Esophagus squamous epithelium (tissue), 5 donors: ENCODE data around the gene FREY1. TPM values are rescaled to one million over a fixed set of nuclear protein-coding genes. Genes with fewer than 3 reads are reported as not detected.

ENCODE experiments used
- DNase-seq: peaks from one replicate; lab custom pipeline; 2025; lab: John Stamatoyannopoulos, UW
- H3K27ac ChIP-seq, 4 donors: fragments of 200-600 bp; sonication (generic); one replicate each; pipeline ENCODE4 v1.5.1; 2016 to 2019; ENCODE audit warnings: mild to moderate bottlenecking in 1 of 4
- H3K27me3 ChIP-seq, 4 donors: fragments of 200-600 bp; sonication (generic); 1 replicate in 3 of 4; 2 replicates in 1 of 4; pipeline versions ENCODE4 v1.5.1 to v1.6.0; 2017 to 2021; ENCODE audit warnings: antibody characterized with exemption in 1 of 4
- H3K36me3 ChIP-seq, 3 donors: fragments of 200-600 bp; sonication (generic); one replicate each; pipeline ENCODE4 v1.5.1; 2016 to 2019
- H3K4me1 ChIP-seq, 3 donors: fragments of 200-600 bp; sonication (generic); one replicate each; pipeline ENCODE4 v1.5.1; 2017 to 2019
- H3K4me3 ChIP-seq, 4 donors: fragments of 200-600 bp; sonication (generic); 1 replicate in 3 of 4; 2 replicates in 1 of 4; pipeline ENCODE4 v1.5.1; 2016 to 2019; ENCODE audit warnings: mild to moderate bottlenecking in 2 of 4, moderate library complexity in 1 of 4
- H3K9me3 ChIP-seq, 3 donors: fragments of 200-600 bp; sonication (generic); one replicate each; pipeline ENCODE4 v1.5.1; 2016 to 2019
- POLR2A ChIP-seq, 4 donors: fragments of 450-650 bp; IDR thresholded peaks; one replicate each; pipeline ENCODE4 v1.6.1; 2017; ENCODE audit warnings: antibody characterized with exemption in 4 of 4, mild to moderate bottlenecking in 4 of 4, moderate library complexity in 3 of 4
- WGBS, 2 donors: methylation state at CpG; one replicate each; pipeline ENCODE4 v1.1.5; 2018; 5-methylcytosine and 5-hydroxymethylcytosine counted together
- intact Hi-C: fragments of 100-400 bp; cut with DNase I; formaldehyde crosslinking; loops from one replicate; pipeline ENCODE4 v1.15.0; 2022
- total RNA-seq, 4 donors: library from RNA; depleted of rRNA; stranded (reverse); fragments of >200 nt; gene quantifications; one replicate each; pipeline ENCODE4 v1.1.0, GENCODE V29; 2016
- TF ChIP-seq, protein P1 (sequence below), 6 experiments: fragments of 450-650 bp in 4 of 6; fragments of 200-600 bp in 2 of 6; sonication (generic) in 2 of 6; IDR thresholded peaks; one replicate each; pipeline ENCODE4 v1.5.1; 2016 to 2019; ENCODE audit warnings: antibody characterized with exemption in 6 of 6, mild to moderate bottlenecking in 4 of 6, moderate library complexity in 4 of 6
- donor health status: DM: yes; HTN: yes; CAD: no.

FREY1 gene
- total RNA-seq, 4 donors from 2014 or later, result 0.57 to 2.1 (median 1.2) TPM; not detected in 1

DNA sequence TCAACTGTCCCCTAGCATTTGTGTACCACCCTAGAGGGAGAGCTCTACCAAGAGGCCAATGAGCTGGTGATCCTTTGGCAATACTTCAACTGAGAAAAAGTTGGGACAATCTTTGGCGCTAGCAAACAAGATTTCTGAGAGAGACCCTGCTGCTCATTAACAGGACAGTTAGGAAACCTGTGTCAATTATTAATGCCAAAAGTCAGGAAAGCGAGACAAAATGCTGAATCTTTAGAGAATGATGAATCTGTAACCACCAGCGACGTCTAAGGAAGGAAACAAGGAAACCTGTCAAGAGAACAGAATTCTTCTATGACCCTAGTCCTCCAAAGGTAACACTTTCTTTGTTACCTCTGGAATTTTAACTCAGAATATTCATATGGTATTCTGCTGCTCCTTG lies 35.3 kb upstream of the FREY1 start:
- intact Hi-C loops, result no loop called here
- TF ChIP-seq POLR2A (IDR thresholded peaks at IDR 0.05), result no peak
- TF ChIP-seq, protein P1, sequence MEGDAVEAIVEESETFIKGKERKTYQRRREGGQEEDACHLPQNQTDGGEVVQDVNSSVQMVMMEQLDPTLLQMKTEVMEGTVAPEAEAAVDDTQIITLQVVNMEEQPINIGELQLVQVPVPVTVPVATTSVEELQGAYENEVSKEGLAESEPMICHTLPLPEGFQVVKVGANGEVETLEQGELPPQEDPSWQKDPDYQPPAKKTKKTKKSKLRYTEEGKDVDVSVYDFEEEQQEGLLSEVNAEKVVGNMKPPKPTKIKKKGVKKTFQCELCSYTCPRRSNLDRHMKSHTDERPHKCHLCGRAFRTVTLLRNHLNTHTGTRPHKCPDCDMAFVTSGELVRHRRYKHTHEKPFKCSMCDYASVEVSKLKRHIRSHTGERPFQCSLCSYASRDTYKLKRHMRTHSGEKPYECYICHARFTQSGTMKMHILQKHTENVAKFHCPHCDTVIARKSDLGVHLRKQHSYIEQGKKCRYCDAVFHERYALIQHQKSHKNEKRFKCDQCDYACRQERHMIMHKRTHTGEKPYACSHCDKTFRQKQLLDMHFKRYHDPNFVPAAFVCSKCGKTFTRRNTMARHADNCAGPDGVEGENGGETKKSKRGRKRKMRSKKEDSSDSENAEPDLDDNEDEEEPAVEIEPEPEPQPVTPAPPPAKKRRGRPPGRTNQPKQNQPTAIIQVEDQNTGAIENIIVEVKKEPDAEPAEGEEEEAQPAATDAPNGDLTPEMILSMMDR (IDR thresholded peaks at IDR 0.05), result no peak
- 90 to 95% methylated on average over 4 of the region's 4 CpGs for WGBS, 2 donors
- Histone ChIP-seq H3K36me3 (peaks cover 10 to 93% (median 19%) of the 10 kb centered on the region in 3 donors), H3K4me3 (no peak overlapping the region), H3K27ac (no peak overlapping the region), H3K4me1 (no peaks in the 10 kb centered on the region), H3K27me3 (no peaks in the 10 kb centered on the region), H3K9me3 (no peaks in the 10 kb centered on the region)
- DNase-seq, result no peak

DNA sequence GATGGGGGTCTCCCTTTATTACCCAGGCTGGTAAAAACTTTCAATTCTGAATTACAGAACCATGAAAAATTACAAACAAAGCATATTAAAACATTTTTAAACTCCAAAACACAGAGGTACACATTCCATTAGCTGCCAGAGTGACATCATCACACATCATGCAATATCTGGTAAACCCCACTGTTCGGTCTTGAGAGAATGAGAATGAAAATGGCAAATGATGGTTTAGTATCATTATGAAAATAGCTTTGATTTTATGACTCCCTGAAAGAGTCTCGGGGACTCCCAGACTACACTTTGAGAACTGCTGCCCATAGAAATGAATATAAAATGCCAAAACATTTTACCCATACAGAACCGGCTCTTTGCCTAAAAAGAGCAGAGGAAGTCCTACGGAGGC lies 34.2 kb upstream of the FREY1 start:
- intact Hi-C loops, result no loop called here
- DNase-seq, result no peak
- no peak overlapping the region for H3K27ac ChIP-seq
- TF ChIP-seq, protein P1 (IDR thresholded peaks at IDR 0.05), result no peak
- TF ChIP-seq POLR2A (IDR thresholded peaks at IDR 0.05), result no peak
- H3K27me3 ChIP-seq, result no peaks in the 10 kb centered on the region
- no peaks in the 10 kb centered on the region for H3K9me3 ChIP-seq
- peaks cover 0 to 4% (median 0%) of the 10 kb centered on the region in 3 donors for H3K4me1 ChIP-seq
- H3K4me3 ChIP-seq, result no peak overlapping the region
- WGBS, 2 donors, result 80 to 91% methylated on average over 4 of the region's 4 CpGs
- H3K36me3 ChIP-seq, result peaks cover 10 to 93% (median 14%) of the 10 kb centered on the region in 3 donors

DNA sequence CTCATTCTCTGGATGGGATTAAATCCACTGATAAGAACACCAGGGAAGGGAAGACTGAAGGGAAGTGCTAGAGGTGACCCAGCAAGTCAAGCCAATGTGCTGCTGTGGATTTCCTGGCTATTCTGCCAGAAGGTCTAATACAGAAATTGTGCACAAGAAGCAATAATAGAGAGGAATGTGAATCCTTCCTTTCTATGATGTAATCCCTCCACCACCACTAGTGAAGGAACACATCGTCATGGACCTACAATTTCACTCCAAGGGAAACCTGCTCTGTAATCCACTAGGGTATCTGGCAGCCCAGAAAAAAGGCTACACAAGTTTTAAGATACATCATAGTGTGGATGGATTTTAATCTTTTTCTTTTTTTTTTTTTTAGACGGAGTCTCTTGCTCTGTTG lies 32.8 kb upstream of the FREY1 start:
- peaks cover 6 to 93% (median 10%) of the 10 kb centered on the region in 3 donors for H3K36me3 ChIP-seq
- DNase-seq, result no peak
- WGBS, 2 donors, result 86 to 88% methylated on average over 2 of the region's 2 CpGs
- H3K4me1 ChIP-seq, result peaks cover 1 to 16% (median 4%) of the 10 kb centered on the region in 3 donors
- H3K27ac ChIP-seq, result no peak overlapping the region
- no peak overlapping the region for H3K4me3 ChIP-seq
- no peak for TF ChIP-seq POLR2A (IDR thresholded peaks at IDR 0.05)
- TF ChIP-seq, protein P1 (IDR thresholded peaks at IDR 0.05), result no peak
- H3K27me3 ChIP-seq, result no peaks in the 10 kb centered on the region
- no peaks in the 10 kb centered on the region for H3K9me3 ChIP-seq
- intact Hi-C loops, result no loop called here

DNA sequence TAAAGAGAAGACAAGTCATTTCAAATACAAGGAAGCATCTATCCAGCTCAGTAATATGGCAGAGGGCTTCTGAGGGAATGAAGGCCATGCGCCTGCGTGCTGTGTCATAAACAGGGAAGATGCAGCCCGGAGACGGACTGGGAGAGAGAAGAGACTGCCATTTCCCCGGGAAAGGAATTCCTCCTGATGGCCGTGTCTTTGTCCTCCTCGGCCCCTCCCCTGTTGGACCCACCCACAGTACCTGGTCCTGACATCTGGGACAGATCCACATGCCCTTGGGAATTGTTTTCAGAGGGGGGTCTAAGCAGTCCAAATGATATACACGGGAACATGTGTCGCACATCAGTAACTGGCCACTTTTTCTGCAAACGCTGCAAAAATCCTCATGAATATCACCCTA lies 30.8 kb upstream of the FREY1 start:
- Histone ChIP-seq H3K27me3 (no peaks in the 10 kb centered on the region), H3K36me3 (peaks cover 13 to 94% (median 21%) of the 10 kb centered on the region in 3 donors), H3K4me1 (peaks cover 5 to 35% (median 14%) of the 10 kb centered on the region in 3 donors), H3K4me3 (no peak overlapping the region), H3K27ac (no peak overlapping the region), H3K9me3 (no peaks in the 10 kb centered on the region)
- 83 to 92% methylated on average over 9 to 10 of the region's 10 CpGs for WGBS, 2 donors
- intact Hi-C loops, result no loop called here
- TF ChIP-seq, protein P1 (IDR thresholded peaks at IDR 0.05), result no peak
- no peak for TF ChIP-seq POLR2A (IDR thresholded peaks at IDR 0.05)
- DNase-seq, result no peak

DNA sequence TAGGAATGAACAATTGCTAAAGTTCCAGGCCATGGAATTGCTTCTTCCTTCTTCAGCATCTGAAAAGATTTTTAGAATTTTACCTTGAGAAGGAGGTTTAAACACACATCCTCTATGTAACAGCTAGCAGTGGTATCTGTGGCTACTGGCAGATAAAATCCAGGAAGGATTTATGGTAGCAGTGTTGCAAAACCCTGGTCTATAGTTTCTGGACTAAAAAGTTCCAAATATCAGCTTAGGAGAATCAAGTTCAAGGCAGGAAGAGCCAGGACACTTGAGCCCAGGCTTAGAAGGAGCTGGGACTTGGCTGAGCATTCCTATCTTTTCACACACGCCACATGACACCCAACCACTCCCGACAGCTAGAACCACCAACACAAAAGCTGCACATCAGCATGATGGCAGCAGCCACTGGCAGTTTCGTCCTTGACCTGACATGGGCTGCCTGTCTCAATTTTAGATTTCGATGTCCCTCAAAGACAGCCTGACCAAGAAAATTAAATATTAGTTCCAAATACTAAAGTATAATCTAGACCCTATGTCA lies 29.5 kb upstream of the FREY1 start:
- peaks cover 5 to 48% (median 22%) of the 10 kb centered on the region in 3 donors for H3K4me1 ChIP-seq
- TF ChIP-seq POLR2A (IDR thresholded peaks at IDR 0.05), result no peak
- TF ChIP-seq, protein P1 (IDR thresholded peaks at IDR 0.05), result no peak
- H3K27ac ChIP-seq, result no peak overlapping the region
- WGBS, 2 donors, result 87 to 89% methylated on average over 2 to 4 of the region's 4 CpGs
- DNase-seq, result no peak
- no peaks in the 10 kb centered on the region for H3K27me3 ChIP-seq
- intact Hi-C loops, result no loop called here
- no peak overlapping the region for H3K4me3 ChIP-seq
- H3K9me3 ChIP-seq, result no peaks in the 10 kb centered on the region
- H3K36me3 ChIP-seq, result peaks cover 18 to 90% (median 21%) of the 10 kb centered on the region in 3 donors
